GM10266 (cell line): ENCODE measurements around the gene HOXD13.

Experiments
- DNase-seq: peaks from one replicate; pipeline ENCODE4 v3.0.0; 2012; ENCODE audit errors: extremely low spot score
- CTCF ChIP-seq: IDR thresholded peaks from 2 replicates; pipeline ENCODE4 v1.5.1; 2012; ENCODE audit warnings: mild to moderate bottlenecking, low read depth; ENCODE audit not compliant: control insufficient read depth, insufficient read depth; ENCODE audit errors: missing control alignments

HOXD13 gene

GRCh38 chr2:176105730-176106580 is 13.4 kb downstream of the HOXD13 start:
- no peak for TF ChIP-seq CTCF
- DNase-seq, result no peak

DNA sequence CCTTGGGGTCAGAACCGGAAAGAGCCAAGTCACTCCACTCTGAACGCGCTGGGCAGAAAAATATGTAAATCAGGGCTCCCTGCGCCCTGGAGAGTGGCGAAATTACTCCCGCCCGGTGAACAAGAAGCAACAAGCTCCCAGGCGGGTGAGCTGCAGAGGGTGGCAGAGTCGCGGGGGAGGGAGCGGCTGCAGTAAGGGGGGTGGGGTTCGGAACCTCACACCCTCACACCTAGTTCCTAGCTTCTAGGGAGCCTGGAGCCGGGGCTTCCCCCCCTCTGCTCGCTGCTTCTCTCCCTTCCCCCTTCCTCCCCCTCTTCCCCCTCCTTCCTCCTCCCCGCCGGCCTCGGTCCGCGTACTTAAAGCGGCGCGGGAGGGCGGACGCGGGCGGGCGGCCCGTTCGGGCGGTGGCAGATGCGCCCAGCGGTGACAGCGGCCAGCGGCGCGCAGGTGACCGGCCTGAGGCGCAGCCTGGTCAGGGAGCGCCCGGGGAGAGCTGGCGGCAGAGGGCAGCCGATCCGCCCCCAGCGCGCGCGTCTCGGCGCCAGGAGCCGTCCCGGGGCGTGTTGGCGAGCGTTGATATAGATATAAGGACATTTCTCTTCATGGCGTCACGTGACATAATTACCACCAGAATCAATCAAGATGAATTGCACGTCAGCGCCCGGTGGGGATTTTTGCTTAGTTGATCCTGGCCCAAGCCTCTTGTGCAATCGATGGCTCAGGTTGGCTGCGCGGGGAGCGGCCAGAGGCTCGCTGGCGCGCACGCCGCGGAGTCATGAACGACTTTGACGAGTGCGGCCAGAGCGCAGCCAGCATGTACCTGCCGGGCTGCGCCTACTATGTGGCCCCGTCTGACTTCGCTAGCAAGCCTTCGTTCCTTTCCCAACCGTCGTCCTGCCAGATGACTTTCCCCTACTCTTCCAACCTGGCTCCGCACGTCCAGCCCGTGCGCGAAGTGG is 14.3 kb downstream of the HOXD13 start, which contains the start of gene HOXD11:
Gene HOXD11, plus strand, starts transcription at position 700 of the 959 bp plus-strand sequence. Its CDS starts 76 bp downstream, at position 776.
- TF ChIP-seq CTCF, result no peak
- DNase-seq, result no peak

DNA sequence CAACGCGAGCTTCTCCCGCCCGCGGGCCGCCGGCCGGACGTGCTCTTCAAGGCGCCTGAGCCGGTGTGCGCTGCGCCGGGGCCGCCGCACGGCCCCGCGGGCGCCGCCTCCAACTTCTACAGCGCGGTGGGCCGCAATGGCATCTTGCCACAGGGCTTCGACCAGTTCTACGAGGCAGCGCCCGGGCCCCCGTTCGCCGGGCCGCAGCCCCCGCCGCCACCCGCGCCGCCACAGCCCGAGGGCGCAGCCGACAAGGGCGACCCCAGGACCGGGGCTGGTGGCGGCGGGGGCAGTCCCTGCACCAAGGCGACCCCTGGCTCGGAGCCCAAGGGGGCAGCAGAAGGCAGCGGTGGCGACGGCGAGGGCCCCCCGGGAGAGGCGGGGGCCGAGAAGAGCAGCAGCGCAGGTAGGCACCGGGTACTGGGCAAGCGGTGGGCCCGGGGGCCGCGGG is 15.2 kb downstream of the HOXD13 start:
- TF ChIP-seq CTCF, result no peak
- DNase-seq, result no peak

- no peak for DNase-seq
- TF ChIP-seq CTCF, result no peak
Measured at GRCh38 chr2:176109192-176109901, 16.8 kb downstream of the HOXD13 start.

- DNase-seq, result no peak
- no peak for TF ChIP-seq CTCF
Measured at GRCh38 chr2:176109946-176110345, 17.4 kb downstream of the HOXD13 start.

GRCh38 chr2:176110415-176111308 is 18.1 kb downstream of the HOXD13 start:
- TF ChIP-seq CTCF, result no peak
- no peak for DNase-seq
